ENCODE results near the gene UBE2B. TPM values are rescaled to one million over a fixed set of nuclear protein-coding genes. Genes with fewer than 3 reads are reported as not detected.
A peak's percentile ranks its signal among the peaks of the same experiment; 100 is the strongest.
"Not testable (repeated sequence)": the region's sequence is repeated elsewhere in the genome, so short reads cannot be mapped to it uniquely, and the experiment has no call there.

The UBE2B gene
- total RNA-seq, 2 donors from 2014 or later = 124 to 125 TPM

- Mint-ChIP-seq H3K36me3 (ENCODE audit: low read depth) (peaks cover 2% of the 10 kb centered on the region), H3K4me1 (peaks cover 20% of the 10 kb centered on the region), H3K27ac (peak overlapping the region; percentile 90), H3K27me3 (no peaks in the 10 kb centered on the region), H3K4me3 (peak overlapping the region; percentile 94)
- no peak for DNase-seq
- H3K9me3 ChIP-seq (ENCODE audit: control insufficient read depth, low read length, poor library complexity, severe bottlenecking) = no peaks in the 10 kb centered on the region
- ATAC-seq = no peak
These were observed 39.8 kb downstream of the UBE2B start for GRCh38 chr5:134411228-134411545.

GRCh38 chr5:134411546-134412266, 40.3 kb downstream of the UBE2B start, which contains the start of gene CDKN2AIPNL:
Gene CDKN2AIPNL, minus strand, starts transcription at chr5:134411881. Its CDS starts 27 bp downstream, at chr5:134411854.
- H3K9me3 ChIP-seq (ENCODE audit: control insufficient read depth, low read length, poor library complexity, severe bottlenecking) = no peaks in the 10 kb centered on the region
- Mint-ChIP-seq H3K36me3 (ENCODE audit: low read depth) (peaks cover 2% of the 10 kb centered on the region), H3K4me1 (peaks cover 20% of the 10 kb centered on the region), H3K27me3 (no peaks in the 10 kb centered on the region), H3K4me3 (peak within 1 kb of the TSS; percentile 94), H3K27ac (peak within 1 kb of the TSS; percentile 90)
- DNase-seq = peak; percentile 79 to 92 (median 82)
- peak; percentile 100 for ATAC-seq

GRCh38 chr5:134413046-134413445, 41.7 kb downstream of the UBE2B start:
- no peaks in the 10 kb centered on the region for H3K9me3 ChIP-seq (ENCODE audit: control insufficient read depth, low read length, poor library complexity, severe bottlenecking)
- H3K27me3 Mint-ChIP-seq = no peaks in the 10 kb centered on the region
- ATAC-seq (no peak), DNase-seq (no peak)
- H3K27ac Mint-ChIP-seq = peak overlapping the region; percentile 90
- peaks cover 20% of the 10 kb centered on the region for H3K4me1 Mint-ChIP-seq
- H3K36me3 Mint-ChIP-seq (ENCODE audit: low read depth) = peaks cover 2% of the 10 kb centered on the region
- H3K4me3 Mint-ChIP-seq = no peak overlapping the region

- Mint-ChIP-seq H3K27me3 (no peaks in the 10 kb centered on the region), H3K27ac (no peak overlapping the region)
These were observed 46.3 kb downstream of the UBE2B start for GRCh38 chr5:134417707-134418106.

GRCh38 chr5:134418958-134419357, 47.6 kb downstream of the UBE2B start:
- Mint-ChIP-seq H3K27ac (no peak overlapping the region), H3K36me3 (ENCODE audit: low read depth) (no peaks in the 10 kb centered on the region), H3K4me1 (peaks cover 2% of the 10 kb centered on the region), H3K27me3 (no peaks in the 10 kb centered on the region), H3K4me3 (no peak overlapping the region)
- no peak for ATAC-seq
- no peak for DNase-seq
- H3K9me3 ChIP-seq (ENCODE audit: control insufficient read depth, low read length, poor library complexity, severe bottlenecking) = no peaks in the 10 kb centered on the region

More at GRCh38 chr5:134417707-134418106, 46.3 kb downstream of the UBE2B start:
- Mint-ChIP-seq H3K4me3 (no peak overlapping the region), H3K36me3 (ENCODE audit: low read depth) (no peaks in the 10 kb centered on the region), H3K4me1 (no peaks in the 10 kb centered on the region)
- ATAC-seq (no peak), DNase-seq (no peak)
- no peaks in the 10 kb centered on the region for H3K9me3 ChIP-seq (ENCODE audit: control insufficient read depth, low read length, poor library complexity, severe bottlenecking)

GRCh38 chr5:134420343-134420742, 49.0 kb downstream of the UBE2B start:
- no peaks in the 10 kb centered on the region for H3K9me3 ChIP-seq (ENCODE audit: control insufficient read depth, low read length, poor library complexity, severe bottlenecking)
- H3K36me3 Mint-ChIP-seq (ENCODE audit: low read depth) = no peaks in the 10 kb centered on the region
- no peak overlapping the region for H3K27ac Mint-ChIP-seq
- H3K27me3 Mint-ChIP-seq = no peaks in the 10 kb centered on the region
- no peak for ATAC-seq
- DNase-seq = no peak
- peaks cover 2% of the 10 kb centered on the region for H3K4me1 Mint-ChIP-seq
- no peak overlapping the region for H3K4me3 Mint-ChIP-seq

GRCh38 chr5:134421038-134421437, 49.7 kb downstream of the UBE2B start:
- DNase-seq; H3K36me3 Mint-ChIP-seq (ENCODE audit: low read depth); H3K4me1 Mint-ChIP-seq; ATAC-seq; H3K9me3 ChIP-seq (ENCODE audit: control insufficient read depth, low read length, poor library complexity, severe bottlenecking); H3K27me3 Mint-ChIP-seq; H3K4me3 Mint-ChIP-seq; H3K27ac Mint-ChIP-seq: not testable (repeated sequence)

- DNase-seq (no peak), ATAC-seq (no peak)
- H3K9me3 ChIP-seq (ENCODE audit: control insufficient read depth, low read length, poor library complexity, severe bottlenecking) = no peaks in the 10 kb centered on the region
- Mint-ChIP-seq H3K36me3 (ENCODE audit: low read depth) (no peaks in the 10 kb centered on the region), H3K4me3 (no peak overlapping the region), H3K4me1 (peaks cover 2% of the 10 kb centered on the region), H3K27ac (no peak overlapping the region), H3K27me3 (no peaks in the 10 kb centered on the region)
These were observed 51.5 kb downstream of the UBE2B start for GRCh38 chr5:134422791-134423365.

GRCh38 chr5:134423376-134423775, 52.0 kb downstream of the UBE2B start:
- Mint-ChIP-seq H3K4me1 (peaks cover 2% of the 10 kb centered on the region), H3K36me3 (ENCODE audit: low read depth) (no peaks in the 10 kb centered on the region), H3K27ac (no peak overlapping the region), H3K27me3 (no peaks in the 10 kb centered on the region), H3K4me3 (no peak overlapping the region)
- DNase-seq (no peak), ATAC-seq (no peak)
- no peaks in the 10 kb centered on the region for H3K9me3 ChIP-seq (ENCODE audit: control insufficient read depth, low read length, poor library complexity, severe bottlenecking)

GRCh38 chr5:134426361-134426760, 55.0 kb downstream of the UBE2B start:
- Mint-ChIP-seq H3K4me3 (no peak overlapping the region), H3K27ac (no peak overlapping the region), H3K4me1 (peaks cover 2% of the 10 kb centered on the region), H3K36me3 (ENCODE audit: low read depth) (no peaks in the 10 kb centered on the region), H3K27me3 (no peaks in the 10 kb centered on the region)
- H3K9me3 ChIP-seq (ENCODE audit: control insufficient read depth, low read length, poor library complexity, severe bottlenecking) = no peaks in the 10 kb centered on the region
- ATAC-seq = no peak
- no peak for DNase-seq

GRCh38 chr5:134427540-134428041, 56.2 kb downstream of the UBE2B start:
- H3K27ac Mint-ChIP-seq = no peak overlapping the region

GRCh38 chr5:134430001-134430569, 58.7 kb downstream of the UBE2B start:
- peaks cover 3% of the 10 kb centered on the region for H3K4me1 Mint-ChIP-seq
- ATAC-seq = no peak

More at GRCh38 chr5:134427540-134428041, 56.2 kb downstream of the UBE2B start:
- no peaks in the 10 kb centered on the region for H3K9me3 ChIP-seq (ENCODE audit: control insufficient read depth, low read length, poor library complexity, severe bottlenecking)
- Mint-ChIP-seq H3K27me3 (no peaks in the 10 kb centered on the region), H3K4me3 (no peak overlapping the region), H3K36me3 (ENCODE audit: low read depth) (no peaks in the 10 kb centered on the region), H3K4me1 (peaks cover 2% of the 10 kb centered on the region)
- no peak for ATAC-seq
- no peak for DNase-seq

GRCh38 chr5:134432174-134432573, 60.8 kb downstream of the UBE2B start:
- Mint-ChIP-seq H3K36me3 (ENCODE audit: low read depth) (no peaks in the 10 kb centered on the region), H3K4me3 (no peak overlapping the region), H3K27me3 (peaks cover 5% of the 10 kb centered on the region), H3K27ac (no peak overlapping the region), H3K4me1 (peaks cover 14% of the 10 kb centered on the region)
- H3K9me3 ChIP-seq (ENCODE audit: control insufficient read depth, low read length, poor library complexity, severe bottlenecking) = no peaks in the 10 kb centered on the region
- DNase-seq (no peak), ATAC-seq (no peak)

More at GRCh38 chr5:134430001-134430569, 58.7 kb downstream of the UBE2B start:
- Mint-ChIP-seq H3K4me3 (no peak overlapping the region), H3K27ac (no peak overlapping the region), H3K36me3 (ENCODE audit: low read depth) (no peaks in the 10 kb centered on the region), H3K27me3 (peaks cover 5% of the 10 kb centered on the region)
- no peaks in the 10 kb centered on the region for H3K9me3 ChIP-seq (ENCODE audit: control insufficient read depth, low read length, poor library complexity, severe bottlenecking)
- no peak for DNase-seq
